ENCODE data around the gene ACTN1. TPM values are rescaled to one million over a fixed set of nuclear protein-coding genes. Genes with fewer than 3 reads are reported as not detected.

The ACTN1 gene
- polyA plus RNA-seq, 1 of the 3 experiments (the other 2 are of a cell fraction) = 319 TPM

DNA sequence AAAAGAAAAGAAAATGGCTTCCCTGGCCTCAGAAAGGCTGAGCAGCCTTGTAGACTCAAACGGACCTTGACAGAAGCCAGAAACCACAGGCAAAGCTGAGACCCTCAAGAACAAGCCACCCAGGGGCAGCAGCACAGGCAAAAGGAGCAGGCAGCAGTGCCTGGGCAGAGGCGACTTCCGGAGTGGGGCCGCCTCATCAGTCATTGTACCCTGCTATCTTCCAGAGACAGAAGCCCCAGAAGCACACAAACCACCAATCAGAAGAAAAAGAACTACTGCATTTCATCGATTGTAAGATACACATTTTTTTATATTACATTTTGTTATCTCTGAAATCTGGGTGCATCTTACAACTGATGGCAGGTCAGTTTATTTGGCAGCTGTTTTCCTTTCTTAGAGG, 128.0 kb downstream of the ACTN1 start:
- no peaks in the 10 kb centered on the region for H3K9me2 ChIP-seq
- H3F3A ChIP-seq (replicated peaks; ENCODE audit: insufficient read depth) = peaks cover 9% of the 10 kb centered on the region
- no peaks in the 10 kb centered on the region for H3K27me3 ChIP-seq (ENCODE audit: insufficient read depth)
- ChIA-PET POLR2A (no interaction called here), CTCF (interaction anchor here (0.9 kb wide), 1 partner anchor 24 kb away, joined by 4 read pairs; no protein-coding TSS in a partner anchor)
- H2AFZ ChIP-seq (ENCODE audit: low read depth) = no peak overlapping the region
- H3K27ac ChIP-seq (ENCODE audit: low read depth in 2 of 2, low read length in 1 of 2) = no peak overlapping the region
- no peak for DNase-seq
- 0 out of 2 replicates have a peak, but pooled peaks cover 3% of the 10 kb centered on the region for H3K9me3 ChIP-seq
- H3K79me2 ChIP-seq (ENCODE audit: insufficient read depth) = no peaks in the 10 kb centered on the region
- H3K4me1 ChIP-seq (ENCODE audit: control insufficient read depth in 1 of 2, insufficient read depth in 2 of 2, low read depth in 1 of 2, low read length in 1 of 2) = peaks cover 0 to 4% of the 10 kb centered on the region in 2 experiments; a peak in 1 of 4 replicates
- H4K20me1 ChIP-seq (ENCODE audit: insufficient read depth) = no peaks in the 10 kb centered on the region
- WGBS (ENCODE audit: low lambda C conversion rate) = 91% methylated on average over 5 of the region's 5 CpGs
- H3K4me2 ChIP-seq = no peak overlapping the region
- H3K9ac ChIP-seq = no peak overlapping the region
- no peak overlapping the region for H3K4me3 ChIP-seq (ENCODE audit: low read depth in 2 of 2, low read length in 1 of 2)
- peaks cover 0 to 7% of the 10 kb centered on the region in 2 experiments for H3K36me3 ChIP-seq (replicated peaks in 1 of 2; ENCODE audit: control insufficient read depth in 1 of 2, insufficient read depth in 2 of 2, low read length in 1 of 2)
- no peak for TF ChIP-seq RCOR1 (IDR thresholded peaks at IDR 0.05; ENCODE audit: low read length)
- TF ChIP-seq, protein P1, sequence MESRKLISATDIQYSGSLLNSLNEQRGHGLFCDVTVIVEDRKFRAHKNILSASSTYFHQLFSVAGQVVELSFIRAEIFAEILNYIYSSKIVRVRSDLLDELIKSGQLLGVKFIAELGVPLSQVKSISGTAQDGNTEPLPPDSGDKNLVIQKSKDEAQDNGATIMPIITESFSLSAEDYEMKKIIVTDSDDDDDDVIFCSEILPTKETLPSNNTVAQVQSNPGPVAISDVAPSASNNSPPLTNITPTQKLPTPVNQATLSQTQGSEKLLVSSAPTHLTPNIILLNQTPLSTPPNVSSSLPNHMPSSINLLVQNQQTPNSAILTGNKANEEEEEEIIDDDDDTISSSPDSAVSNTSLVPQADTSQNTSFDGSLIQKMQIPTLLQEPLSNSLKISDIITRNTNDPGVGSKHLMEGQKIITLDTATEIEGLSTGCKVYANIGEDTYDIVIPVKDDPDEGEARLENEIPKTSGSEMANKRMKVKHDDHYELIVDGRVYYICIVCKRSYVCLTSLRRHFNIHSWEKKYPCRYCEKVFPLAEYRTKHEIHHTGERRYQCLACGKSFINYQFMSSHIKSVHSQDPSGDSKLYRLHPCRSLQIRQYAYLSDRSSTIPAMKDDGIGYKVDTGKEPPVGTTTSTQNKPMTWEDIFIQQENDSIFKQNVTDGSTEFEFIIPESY (IDR thresholded peaks at IDR 0.05; ENCODE audit: borderline replicate concordance, low read depth) = no peak
- TF ChIP-seq FOSL2 (IDR thresholded peaks at IDR 0.05; ENCODE audit: borderline replicate concordance, low read depth) = no peak
- TF ChIP-seq RFX5 (IDR thresholded peaks at IDR 0.05; ENCODE audit: low read length) = no peak
- TF ChIP-seq, protein P2, sequence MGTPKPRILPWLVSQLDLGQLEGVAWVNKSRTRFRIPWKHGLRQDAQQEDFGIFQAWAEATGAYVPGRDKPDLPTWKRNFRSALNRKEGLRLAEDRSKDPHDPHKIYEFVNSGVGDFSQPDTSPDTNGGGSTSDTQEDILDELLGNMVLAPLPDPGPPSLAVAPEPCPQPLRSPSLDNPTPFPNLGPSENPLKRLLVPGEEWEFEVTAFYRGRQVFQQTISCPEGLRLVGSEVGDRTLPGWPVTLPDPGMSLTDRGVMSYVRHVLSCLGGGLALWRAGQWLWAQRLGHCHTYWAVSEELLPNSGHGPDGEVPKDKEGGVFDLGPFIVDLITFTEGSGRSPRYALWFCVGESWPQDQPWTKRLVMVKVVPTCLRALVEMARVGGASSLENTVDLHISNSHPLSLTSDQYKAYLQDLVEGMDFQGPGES (IDR thresholded peaks at IDR 0.05; ENCODE audit: low read depth, low read length) = no peak
- no peak for TF ChIP-seq RXRA (IDR thresholded peaks at IDR 0.05; ENCODE audit: borderline replicate concordance, low read depth)
- TF ChIP-seq, protein P3, sequence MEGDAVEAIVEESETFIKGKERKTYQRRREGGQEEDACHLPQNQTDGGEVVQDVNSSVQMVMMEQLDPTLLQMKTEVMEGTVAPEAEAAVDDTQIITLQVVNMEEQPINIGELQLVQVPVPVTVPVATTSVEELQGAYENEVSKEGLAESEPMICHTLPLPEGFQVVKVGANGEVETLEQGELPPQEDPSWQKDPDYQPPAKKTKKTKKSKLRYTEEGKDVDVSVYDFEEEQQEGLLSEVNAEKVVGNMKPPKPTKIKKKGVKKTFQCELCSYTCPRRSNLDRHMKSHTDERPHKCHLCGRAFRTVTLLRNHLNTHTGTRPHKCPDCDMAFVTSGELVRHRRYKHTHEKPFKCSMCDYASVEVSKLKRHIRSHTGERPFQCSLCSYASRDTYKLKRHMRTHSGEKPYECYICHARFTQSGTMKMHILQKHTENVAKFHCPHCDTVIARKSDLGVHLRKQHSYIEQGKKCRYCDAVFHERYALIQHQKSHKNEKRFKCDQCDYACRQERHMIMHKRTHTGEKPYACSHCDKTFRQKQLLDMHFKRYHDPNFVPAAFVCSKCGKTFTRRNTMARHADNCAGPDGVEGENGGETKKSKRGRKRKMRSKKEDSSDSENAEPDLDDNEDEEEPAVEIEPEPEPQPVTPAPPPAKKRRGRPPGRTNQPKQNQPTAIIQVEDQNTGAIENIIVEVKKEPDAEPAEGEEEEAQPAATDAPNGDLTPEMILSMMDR (IDR thresholded peaks at IDR 0.05) = no peak
- TF ChIP-seq NRF1 (IDR thresholded peaks at IDR 0.05; ENCODE audit: low read depth, low read length) = no peak
- no peak for TF ChIP-seq TAF1 (IDR thresholded peaks at IDR 0.05; ENCODE audit: borderline replicate concordance, low read depth, low read length)
- no peak for TF ChIP-seq ELF1 (IDR thresholded peaks at IDR 0.05)
- no peak for TF ChIP-seq YY1 (IDR thresholded peaks at IDR 0.05; ENCODE audit: low read depth)
- no peak for TF ChIP-seq FOXM1 (IDR thresholded peaks at IDR 0.05; ENCODE audit: low read depth)
- no peak for TF ChIP-seq GABPA (IDR thresholded peaks at IDR 0.05; ENCODE audit: low read depth)

DNA sequence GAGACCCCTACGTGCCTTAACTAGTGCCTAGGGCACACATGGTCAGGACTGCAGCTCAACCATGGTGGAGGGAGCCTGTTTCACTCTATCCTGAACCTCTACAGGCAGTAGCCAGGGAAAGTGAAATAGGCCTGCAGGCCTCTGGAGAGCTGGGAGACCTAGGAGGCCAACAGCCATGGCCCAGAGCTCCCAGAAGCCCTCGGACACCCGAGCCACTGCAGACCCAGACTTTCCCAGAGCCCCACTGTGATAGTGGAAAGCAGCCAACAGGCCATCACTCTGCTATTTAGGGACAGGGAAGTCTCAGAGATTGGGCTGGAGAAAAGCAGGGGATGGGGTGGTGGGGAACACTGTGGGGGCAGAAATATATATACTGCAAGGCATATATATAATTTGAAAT, 129.7 kb downstream of the ACTN1 start:
- no peaks in the 10 kb centered on the region for H3K9me2 ChIP-seq
- H3K36me3 ChIP-seq (replicated peaks in 1 of 2; ENCODE audit: control insufficient read depth in 1 of 2, insufficient read depth in 2 of 2, low read length in 1 of 2) = peaks cover 0 to 4% of the 10 kb centered on the region in 2 experiments
- H3K4me3 ChIP-seq (ENCODE audit: low read depth in 2 of 2, low read length in 1 of 2) = no peak overlapping the region
- no peak for DNase-seq
- ChIA-PET POLR2A (no interaction called here), CTCF (interaction anchor here (0.8 to 2.2 kb wide), 5 partner anchors 14 to 258 kb away, joined by 3 to 13 read pairs (median 7); no protein-coding TSS in a partner anchor)
- no peak overlapping the region for H2AFZ ChIP-seq (ENCODE audit: low read depth)
- no peaks in the 10 kb centered on the region for H3K27me3 ChIP-seq (ENCODE audit: insufficient read depth)
- 0 out of 2 replicates have a peak, but pooled peaks cover 3% of the 10 kb centered on the region for H3K9me3 ChIP-seq
- no peak overlapping the region for H3K9ac ChIP-seq
- no peak overlapping the region for H3K27ac ChIP-seq (ENCODE audit: low read depth in 2 of 2, low read length in 1 of 2)
- no peaks in the 10 kb centered on the region for H3K79me2 ChIP-seq (ENCODE audit: insufficient read depth)
- peaks cover 9% of the 10 kb centered on the region for H3F3A ChIP-seq (replicated peaks; ENCODE audit: insufficient read depth)
- 100% methylated on average over 3 of the region's 3 CpGs for WGBS (ENCODE audit: low lambda C conversion rate)
- H3K4me1 ChIP-seq (ENCODE audit: control insufficient read depth in 1 of 2, insufficient read depth in 2 of 2, low read depth in 1 of 2, low read length in 1 of 2) = peaks cover 0 to 4% of the 10 kb centered on the region in 2 experiments; a peak in 1 of 4 replicates
- H4K20me1 ChIP-seq (ENCODE audit: insufficient read depth) = no peaks in the 10 kb centered on the region
- H3K4me2 ChIP-seq = no peak overlapping the region
- TF ChIP-seq EP300 (IDR thresholded peaks at IDR 0.05; ENCODE audit: borderline replicate concordance in 1 of 2, low read depth in 1 of 2, low read length in 1 of 2) = no peak
- no peak for TF ChIP-seq NFIC (IDR thresholded peaks at IDR 0.05; ENCODE audit: borderline replicate concordance)
- TF ChIP-seq, protein P2 (IDR thresholded peaks at IDR 0.05; ENCODE audit: low read depth, low read length) = no peak
- TF ChIP-seq SIN3A (IDR thresholded peaks at IDR 0.05; ENCODE audit: borderline replicate concordance, low read depth, low read length) = no peak
- TF ChIP-seq, protein P4, sequence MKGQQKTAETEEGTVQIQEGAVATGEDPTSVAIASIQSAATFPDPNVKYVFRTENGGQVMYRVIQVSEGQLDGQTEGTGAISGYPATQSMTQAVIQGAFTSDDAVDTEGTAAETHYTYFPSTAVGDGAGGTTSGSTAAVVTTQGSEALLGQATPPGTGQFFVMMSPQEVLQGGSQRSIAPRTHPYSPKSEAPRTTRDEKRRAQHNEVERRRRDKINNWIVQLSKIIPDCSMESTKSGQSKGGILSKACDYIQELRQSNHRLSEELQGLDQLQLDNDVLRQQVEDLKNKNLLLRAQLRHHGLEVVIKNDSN (IDR thresholded peaks at IDR 0.05; ENCODE audit: borderline replicate concordance, low read depth) = no peak
- no peak for TF ChIP-seq SMC3 (IDR thresholded peaks at IDR 0.05; ENCODE audit: low read depth, low read length)
- no peak for TF ChIP-seq MEF2A (IDR thresholded peaks at IDR 0.05; ENCODE audit: borderline replicate concordance, low read depth)
- TF ChIP-seq EZH2phosphoT487 (IDR thresholded peaks at IDR 0.05; ENCODE audit: borderline replicate concordance, low read depth) = no peak
